Upper lobe of left lung (tissue), 6 donors: ENCODE measurements around the gene POLR3E. TPM values are rescaled to one million over a fixed set of nuclear protein-coding genes. Genes with fewer than 3 reads are reported as not detected.

Experiments used
- ATAC-seq, 2 donors: fragments of 200-7000 bp; cut with Tn5 transposase; one replicate each; pipeline ENCODE4 v1.9.1; 2022; ENCODE audit warnings: mild to moderate bottlenecking in 2 of 2, moderate library complexity in 2 of 2; ENCODE audit not compliant: low FRiP score in 2 of 2
- DNase-seq, 2 donors: peaks; one replicate each; pipeline ENCODE4 v3.0.0-alpha.2; 2019 to 2020
- H3K27ac ChIP-seq, 4 donors: fragments of 200-600 bp; sonication (generic); one replicate each; pipeline ENCODE4 v1.5.1; 2016 to 2019
- H3K27me3 ChIP-seq, 4 donors: fragments of 200-600 bp; sonication (generic); one replicate each; pipeline ENCODE4 v1.5.1; 2017 to 2019
- H3K36me3 ChIP-seq, 4 donors: fragments of 200-600 bp; sonication (generic); one replicate each; pipeline ENCODE4 v1.5.1; 2016 to 2019
- H3K4me1 ChIP-seq, 4 donors: fragments of 200-600 bp; sonication (generic); one replicate each; pipeline ENCODE4 v1.5.1; 2018 to 2019
- H3K4me3 ChIP-seq, 4 donors: fragments of 200-600 bp; sonication (generic); one replicate each; pipeline ENCODE4 v1.5.1; 2017 to 2019; ENCODE audit warnings: mild to moderate bottlenecking in 2 of 4, moderate library complexity in 1 of 4
- H3K9me3 ChIP-seq, 4 donors: fragments of 200-600 bp; sonication (generic); one replicate each; pipeline ENCODE4 v1.5.1; 2018 to 2019
- CTCF ChIP-seq, 6 experiments: fragments of 450-650 bp in 4 of 6; fragments of 200-600 bp in 2 of 6; sonication (generic) in 2 of 6; IDR thresholded peaks; one replicate each; pipeline ENCODE4 v1.5.1; 2016 to 2019; ENCODE audit warnings: antibody characterized with exemption in 6 of 6
- EP300 ChIP-seq, 4 donors: sonication (generic); formaldehyde crosslinking; IDR thresholded peaks; one replicate each; pipeline ENCODE4 v1.5.1; 2017; ENCODE audit warnings: antibody characterized with exemption in 4 of 4, control low read depth in 2 of 4
- POLR2A ChIP-seq, 4 donors: fragments of 450-650 bp; IDR thresholded peaks; one replicate each; pipeline ENCODE4 v1.5.1; 2016 to 2017; ENCODE audit warnings: antibody characterized with exemption in 4 of 4, mild to moderate bottlenecking in 2 of 4
- POLR2AphosphoS5 ChIP-seq, 2 donors: sonication (generic); formaldehyde crosslinking; IDR thresholded peaks; one replicate each; pipeline ENCODE4 v1.5.1; 2017; ENCODE audit warnings: antibody characterized with exemption in 2 of 2
- WGBS, 2 donors: methylation state at CpG; one replicate each; pipeline ENCODE4 v1.1.5; 2017 to 2018; 5-methylcytosine and 5-hydroxymethylcytosine counted together
- total RNA-seq, 6 donors: library from RNA; depleted of rRNA in 4 of 6; stranded (reverse); fragments of >200 nt in 4 of 6; gene quantifications; one replicate each; pipeline versions ENCODE4 v1.1.0 to v1.2.1, GENCODE V29; 2016 to 2021
- donor health status: DM: no; HTN: no; CAD: no; lungs with moderate emphysema.
- donor health status: DM: no; HTN: yes; CAD: no; lungs with severe emphysema.

The POLR3E gene
- total RNA-seq, 6 donors from 2014 or later, result 27.0 to 91.1 (median 47.0) TPM

- Histone ChIP-seq H3K27me3 (no peaks in the 10 kb centered on the region), H3K27ac (peak overlapping the region; percentile 18 to 83 (median 54)), H3K36me3 (peaks cover 4 to 5% (median 4%) of the 10 kb centered on the region in 4 donors), H3K4me1 (peaks cover 40 to 66% (median 53%) of the 10 kb centered on the region in 4 donors), H3K4me3 (no peak overlapping the region), H3K9me3 (no peaks in the 10 kb centered on the region)
- ATAC-seq, result no peak
- WGBS, 2 donors, result 37 to 38% methylated on average over 3 of the region's 3 CpGs
- DNase-seq, result no peak
- TF ChIP-seq CTCF (IDR thresholded peaks at IDR 0.05), result no peak
- no peak for TF ChIP-seq POLR2AphosphoS5 (IDR thresholded peaks at IDR 0.05)
These were observed 72.1 kb downstream of the POLR3E start for GRCh38 chr16:22369221-22369811.

- Histone ChIP-seq H3K9me3 (no peaks in the 10 kb centered on the region), H3K27me3 (no peaks in the 10 kb centered on the region), H3K4me1 (peaks cover 42 to 69% (median 56%) of the 10 kb centered on the region in 4 donors), H3K4me3 (no peak overlapping the region), H3K27ac (peak overlapping the region in 3 of 4 donors; percentile 34 to 83 (median 74)), H3K36me3 (no peaks in the 10 kb centered on the region)
- no peak for DNase-seq
- ATAC-seq, result no peak
- WGBS, 2 donors, result 61 to 78% methylated on average over 2 of the region's 2 CpGs
- TF ChIP-seq POLR2A (IDR thresholded peaks at IDR 0.05) (no peak), EP300 (IDR thresholded peaks at IDR 0.05) (no peak), CTCF (IDR thresholded peaks at IDR 0.05) (no peak), POLR2AphosphoS5 (IDR thresholded peaks at IDR 0.05) (no peak)
These were observed 73.0 kb downstream of the POLR3E start for GRCh38 chr16:22370038-22370820.

- DNase-seq, result no peak
- peak overlapping the region in 3 of 4 donors; percentile 82 to 88 (median 88) for H3K27ac ChIP-seq
These were observed 75.9 kb downstream of the POLR3E start for GRCh38 chr16:22372882-22373661.

More at GRCh38 chr16:22372882-22373661, 75.9 kb downstream of the POLR3E start:
- Histone ChIP-seq H3K36me3 (no peaks in the 10 kb centered on the region), H3K4me3 (peak overlapping the region; percentile 71 to 91 (median 87)), H3K4me1 (peaks cover 49 to 66% (median 53%) of the 10 kb centered on the region in 4 donors), H3K9me3 (no peaks in the 10 kb centered on the region), H3K27me3 (no peaks in the 10 kb centered on the region)
- no peak for TF ChIP-seq CTCF (IDR thresholded peaks at IDR 0.05)
- TF ChIP-seq EP300 (IDR thresholded peaks at IDR 0.05), result no peak
- no peak for TF ChIP-seq POLR2A (IDR thresholded peaks at IDR 0.05)
- no peak for TF ChIP-seq POLR2AphosphoS5 (IDR thresholded peaks at IDR 0.05)
- ATAC-seq, result no peak
- WGBS, 2 donors, result 41 to 51% methylated on average over 14 of the region's 14 CpGs
